Fibroblast of lung (primary cell): ENCODE measurements around the gene DIP2C. TPM values are rescaled to one million over a fixed set of nuclear protein-coding genes. Genes with fewer than 3 reads are reported as not detected.

ENCODE experiments used
- DNase-seq, 2 donors: peaks; one replicate each; pipeline versions ENCODE4 v3.0.0 to v3.0.0-alpha.2; 2010; ENCODE audit warnings: low read depth in 2 of 2
- H2AFZ ChIP-seq: 2 replicates; pipeline ENCODE4 v1.5.1; 2012; ENCODE audit warnings: low read length, control low read depth, inconsistent platforms
- H3K27ac ChIP-seq: 2 replicates; pipeline ENCODE4 v1.5.1; 2011; ENCODE audit warnings: low read length, control low read depth; ENCODE audit not compliant: insufficient read depth
- H3K27me3 ChIP-seq: 2 replicates; pipeline ENCODE4 v1.5.1; 2011; ENCODE audit warnings: mild to moderate bottlenecking, low read length; ENCODE audit not compliant: control insufficient read depth, insufficient read depth
- H3K36me3 ChIP-seq: 2 replicates; pipeline ENCODE4 v1.5.1; 2011; ENCODE audit warnings: low read length; ENCODE audit not compliant: control insufficient read depth, insufficient read depth
- H3K4me1 ChIP-seq: 2 replicates; pipeline ENCODE4 v1.5.1; 2011; ENCODE audit warnings: low read length; ENCODE audit not compliant: control insufficient read depth, insufficient read depth; ENCODE audit errors: extremely low read depth
- H3K4me2 ChIP-seq: 2 replicates; pipeline ENCODE4 v1.5.1; 2011; ENCODE audit warnings: low read length, control low read depth; ENCODE audit not compliant: insufficient read depth; ENCODE audit errors: extremely low read depth
- H3K4me3 ChIP-seq, 4 experiments: fragments of 200-600 bp in 1 of 4; sonication (generic) in 1 of 4; replicated peaks in 1 of 4; 2 replicates each; pipeline ENCODE4 v1.5.1; 2011 to 2016; ENCODE audit warnings: low read length in 4 of 4, low read depth in 3 of 4, mild to moderate bottlenecking in 3 of 4, control low read depth in 2 of 4, inconsistent platforms in 1 of 4, mixed read lengths in 1 of 4; ENCODE audit not compliant: insufficient read depth in 1 of 4; ENCODE audit errors: control extremely low read depth in 1 of 4
- H3K79me2 ChIP-seq: 2 replicates; pipeline ENCODE4 v1.5.1; 2012; ENCODE audit warnings: mild to moderate bottlenecking, low read length, inconsistent platforms; ENCODE audit not compliant: control insufficient read depth, insufficient read depth
- H3K9ac ChIP-seq: 2 replicates; pipeline ENCODE4 v1.5.1; 2011; ENCODE audit warnings: mild to moderate bottlenecking, low read length, control low read depth; ENCODE audit not compliant: insufficient read depth
- H3K9me3 ChIP-seq: 2 replicates; pipeline ENCODE4 v1.5.1; 2012; ENCODE audit warnings: low read depth, low read length; ENCODE audit not compliant: control insufficient read depth, insufficient read depth
- H4K20me1 ChIP-seq: 2 replicates; pipeline ENCODE4 v1.5.1; 2011; ENCODE audit warnings: low read length; ENCODE audit not compliant: control insufficient read depth, insufficient read depth; ENCODE audit errors: extremely low read depth
- CTCF ChIP-seq, 2 donors: IDR thresholded peaks in 1 of 2; conservative IDR thresholded peaks in 1 of 2; 1 replicate in 1 of 2; 2 replicates in 1 of 2; pipeline ENCODE4 v1.5.1; 2011 to 2012; ENCODE audit warnings: low read length in 2 of 2, control low read depth in 1 of 2, inconsistent platforms in 1 of 2, low read depth in 1 of 2, mild to moderate bottlenecking in 1 of 2
- EZH2 ChIP-seq: IDR thresholded peaks from 2 replicates; pipeline ENCODE4 v1.5.1; 2012; ENCODE audit warnings: low read length, control low read depth, mild to moderate bottlenecking; ENCODE audit errors: missing control alignments
- polyA plus RNA-seq, 2 donors: library from polyadenylated mRNA; depleted of rRNA in 1 of 2; stranded (reverse) in 1 of 2; unstranded in 1 of 2; fragments of >200 nt; gene quantifications; 2 replicates each; pipeline ENCODE4 v1.2.1, GENCODE V29; 2011 to 2012; ENCODE audit warnings: missing spikeins in 1 of 2
- total RNA-seq: library from RNA; depleted of rRNA; stranded (reverse); fragments of >200 nt; gene quantifications from 2 replicates; pipeline ENCODE4 v1.2.1, GENCODE V29; 2014

DIP2C gene
- total and polyA plus RNA-seq, 2 donors (not counting 1 experiment from before 2014, with no cell fraction given), result 10.7 to 18.3 TPM

GRCh38 chr10:367636-368035 lies 321.8 kb downstream of the DIP2C start:
- no peak for DNase-seq
- H3K9ac ChIP-seq, result no peak overlapping the region
- H3K27me3 ChIP-seq, result no peaks in the 10 kb centered on the region
- no peak for TF ChIP-seq CTCF (conservative IDR thresholded peaks at IDR 0.05 in 1 of 2, IDR thresholded peaks at IDR 0.05 in 1 of 2; ENCODE audit: low read depth in 1 of 2, low read length in 2 of 2)
- TF ChIP-seq EZH2, result no peak
- no peak overlapping the region for H3K27ac ChIP-seq
- H3K4me2 ChIP-seq, result no peak overlapping the region
- no peak overlapping the region for H2AFZ ChIP-seq
- H3K4me1 ChIP-seq, result no peaks in the 10 kb centered on the region
- no peaks in the 10 kb centered on the region for H3K9me3 ChIP-seq
- H4K20me1 ChIP-seq, result no peaks in the 10 kb centered on the region
- peaks cover 12% of the 10 kb centered on the region for H3K36me3 ChIP-seq
- H3K79me2 ChIP-seq, result no peaks in the 10 kb centered on the region
- H3K4me3 ChIP-seq, result no peak overlapping the region

GRCh38 chr10:366186-366585 lies 323.3 kb downstream of the DIP2C start:
- Histone ChIP-seq H3K9ac (no peak overlapping the region), H3K4me3 (no peak overlapping the region)
- TF ChIP-seq EZH2, result no peak
- TF ChIP-seq CTCF (conservative IDR thresholded peaks at IDR 0.05 in 1 of 2, IDR thresholded peaks at IDR 0.05 in 1 of 2; ENCODE audit: low read depth in 1 of 2, low read length in 2 of 2), result no peak

GRCh38 chr10:364267-364775 lies 325.1 kb downstream of the DIP2C start:
- H2AFZ ChIP-seq, result no peak overlapping the region
- no peaks in the 10 kb centered on the region for H3K4me1 ChIP-seq
- H3K27me3 ChIP-seq, result no peaks in the 10 kb centered on the region
- H3K79me2 ChIP-seq, result no peaks in the 10 kb centered on the region
- no peak overlapping the region for H3K4me3 ChIP-seq
- no peak overlapping the region for H3K4me2 ChIP-seq
- peaks cover 12% of the 10 kb centered on the region for H3K36me3 ChIP-seq
- no peaks in the 10 kb centered on the region for H4K20me1 ChIP-seq
- H3K9me3 ChIP-seq, result no peaks in the 10 kb centered on the region
- H3K9ac ChIP-seq, result no peak overlapping the region
- no peak for TF ChIP-seq EZH2
- no peak for TF ChIP-seq CTCF (conservative IDR thresholded peaks at IDR 0.05 in 1 of 2, IDR thresholded peaks at IDR 0.05 in 1 of 2; ENCODE audit: low read depth in 1 of 2, low read length in 2 of 2)
- DNase-seq, result no peak
- H3K27ac ChIP-seq, result no peak overlapping the region

More at GRCh38 chr10:366186-366585, 323.3 kb downstream of the DIP2C start:
- Histone ChIP-seq H3K4me2 (no peak overlapping the region), H3K9me3 (no peaks in the 10 kb centered on the region), H3K27me3 (no peaks in the 10 kb centered on the region), H3K27ac (no peak overlapping the region), H3K4me1 (no peaks in the 10 kb centered on the region), H4K20me1 (no peaks in the 10 kb centered on the region), H2AFZ (no peak overlapping the region), H3K79me2 (no peaks in the 10 kb centered on the region), H3K36me3 (peaks cover 12% of the 10 kb centered on the region)
- no peak for DNase-seq
